HG03135 (cell line): ENCODE data around the gene CXorf49B.
"Not testable (repeated sequence)": the region's sequence is repeated elsewhere in the genome, so short reads cannot be mapped to it uniquely, and the experiment has no call there.

Experiments used
- ATAC-seq: cut with Tn5 transposase; IDR thresholded peaks from one replicate; pipeline ENCODE4 v1.9.1; 2021; ENCODE audit warnings: mild to moderate bottlenecking, moderate library complexity; ENCODE audit not compliant: unreplicated experiment

The CXorf49B gene

DNA sequence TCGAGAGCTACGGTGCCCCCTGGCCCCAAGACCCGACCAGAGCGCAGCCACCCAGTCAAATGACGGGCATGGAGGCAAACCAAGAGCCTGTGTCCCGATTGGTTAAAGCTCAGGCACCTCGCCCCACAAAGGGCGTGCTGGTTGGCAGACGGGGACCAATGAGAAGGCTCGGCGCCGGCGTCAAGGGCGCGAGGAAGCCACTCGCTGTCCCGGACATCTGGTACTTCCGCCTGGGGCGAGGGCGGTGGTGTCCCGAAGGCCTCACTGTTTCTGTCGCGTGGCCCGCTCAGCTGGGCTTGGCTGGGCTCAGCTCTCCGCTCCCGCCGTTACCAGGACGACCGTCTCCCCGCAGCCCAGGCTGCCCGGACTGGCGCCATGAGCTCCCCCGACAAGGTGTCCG is at the start of gene CXorf49B:
TSS of gene CXorf49B (plus strand) at position 301 of the 400 bp plus-strand sequence. CDS start at position 376, 75 bp downstream.
- not testable (repeated sequence) for ATAC-seq

DNA sequence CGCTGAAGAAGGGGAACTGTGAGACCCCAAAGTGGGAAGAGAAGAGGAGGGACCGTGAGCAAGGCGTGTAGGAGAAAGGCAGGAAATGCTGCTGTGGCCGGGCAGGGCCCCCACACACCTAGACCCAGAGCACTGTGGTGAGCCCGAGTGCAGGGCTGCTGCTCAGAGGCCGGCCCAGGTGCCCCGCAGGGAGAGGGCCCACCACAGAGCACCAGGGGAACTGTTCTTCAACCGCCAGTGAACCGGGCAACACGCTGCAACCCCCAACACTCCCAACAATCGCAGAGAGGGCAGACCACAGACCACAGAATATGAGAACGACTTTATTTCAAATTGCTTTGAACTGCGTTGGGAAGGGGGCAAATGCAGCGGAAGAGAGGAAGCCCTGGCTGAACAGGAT is 49.1 kb upstream of the CXorf49B start:
- not testable (repeated sequence) for ATAC-seq

DNA sequence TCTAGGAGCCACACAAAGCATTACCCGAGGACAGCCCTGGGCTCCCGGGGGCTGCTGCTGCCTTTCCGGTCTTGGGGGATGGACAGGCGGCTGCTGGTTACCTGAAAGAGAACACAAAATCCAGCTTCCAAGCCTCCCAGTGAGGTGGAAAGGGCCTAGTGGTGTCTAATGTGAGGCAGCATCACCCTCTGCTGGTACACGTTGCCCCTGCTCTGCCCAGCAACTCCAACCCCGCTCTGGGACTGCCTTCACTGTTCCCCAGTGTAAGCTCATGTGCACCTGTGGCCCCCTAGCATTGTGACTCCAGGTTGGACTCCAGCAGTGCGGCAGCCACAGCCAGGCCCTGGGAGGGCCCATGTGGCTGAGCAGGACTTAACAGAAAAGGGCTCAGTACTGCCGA is 47.6 kb upstream of the CXorf49B start:
- ATAC-seq, result not testable (repeated sequence)

DNA sequence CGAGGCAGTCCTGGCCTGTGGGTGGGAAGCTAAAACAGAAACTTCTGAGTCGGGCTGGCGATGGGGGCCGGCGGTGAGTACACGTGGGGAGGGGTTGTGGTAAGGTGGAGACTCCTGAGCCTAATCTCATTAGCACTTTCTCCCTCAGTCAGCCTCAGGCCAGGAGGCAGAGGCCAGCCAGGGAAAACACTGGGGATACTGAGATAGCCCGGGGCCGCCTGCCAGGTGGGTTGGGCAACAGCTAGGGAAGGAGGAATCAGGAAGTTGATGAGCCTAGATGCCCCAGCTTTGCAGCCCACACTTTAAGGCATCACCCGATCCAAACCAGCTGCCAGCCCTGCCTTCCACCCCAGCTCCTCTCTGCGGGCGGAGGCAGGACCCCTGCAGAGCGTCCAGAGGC is 46.8 kb upstream of the CXorf49B start:
- ATAC-seq, result not testable (repeated sequence)

DNA sequence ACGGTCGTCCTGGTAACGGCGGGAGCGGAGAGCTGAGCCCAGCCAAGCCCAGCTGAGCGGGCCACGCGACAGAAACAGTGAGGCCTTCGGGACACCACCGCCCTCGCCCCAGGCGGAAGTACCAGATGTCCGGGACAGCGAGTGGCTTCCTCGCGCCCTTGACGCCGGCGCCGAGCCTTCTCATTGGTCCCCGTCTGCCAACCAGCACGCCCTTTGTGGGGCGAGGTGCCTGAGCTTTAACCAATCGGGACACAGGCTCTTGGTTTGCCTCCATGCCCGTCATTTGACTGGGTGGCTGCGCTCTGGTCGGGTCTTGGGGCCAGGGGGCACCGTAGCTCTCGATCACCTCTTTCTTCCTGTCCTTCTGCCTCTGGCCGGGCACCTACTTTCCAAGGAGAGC is 45.0 kb upstream of the CXorf49B start, which contains the start of gene CXorf49:
TSS of gene CXorf49 (minus strand) at position 101 of the 400 bp plus-strand sequence. CDS start 134 bp downstream, outside the sequence.
- ATAC-seq, result not testable (repeated sequence)

DNA sequence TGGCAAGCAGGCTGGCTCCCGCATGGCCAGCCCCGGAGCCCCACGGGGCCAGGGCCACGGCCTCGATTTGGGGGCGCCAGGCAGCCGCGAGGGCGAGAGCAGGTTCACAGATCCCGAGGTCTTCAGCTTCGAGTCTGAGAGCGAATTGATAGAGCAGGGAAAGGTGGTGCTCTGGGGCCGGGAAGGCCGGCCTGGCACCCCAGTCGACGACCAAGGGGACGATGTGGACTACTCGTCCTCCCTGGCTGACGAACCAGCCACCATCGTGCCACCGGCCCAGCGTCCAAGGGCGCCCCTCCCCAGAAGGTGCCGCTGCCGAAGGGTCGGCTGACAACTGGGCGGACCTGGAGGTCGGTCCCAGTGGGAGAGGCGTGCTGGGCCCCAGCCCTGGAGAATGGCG is 44.0 kb upstream of the CXorf49B start:
- ATAC-seq, result not testable (repeated sequence)

DNA sequence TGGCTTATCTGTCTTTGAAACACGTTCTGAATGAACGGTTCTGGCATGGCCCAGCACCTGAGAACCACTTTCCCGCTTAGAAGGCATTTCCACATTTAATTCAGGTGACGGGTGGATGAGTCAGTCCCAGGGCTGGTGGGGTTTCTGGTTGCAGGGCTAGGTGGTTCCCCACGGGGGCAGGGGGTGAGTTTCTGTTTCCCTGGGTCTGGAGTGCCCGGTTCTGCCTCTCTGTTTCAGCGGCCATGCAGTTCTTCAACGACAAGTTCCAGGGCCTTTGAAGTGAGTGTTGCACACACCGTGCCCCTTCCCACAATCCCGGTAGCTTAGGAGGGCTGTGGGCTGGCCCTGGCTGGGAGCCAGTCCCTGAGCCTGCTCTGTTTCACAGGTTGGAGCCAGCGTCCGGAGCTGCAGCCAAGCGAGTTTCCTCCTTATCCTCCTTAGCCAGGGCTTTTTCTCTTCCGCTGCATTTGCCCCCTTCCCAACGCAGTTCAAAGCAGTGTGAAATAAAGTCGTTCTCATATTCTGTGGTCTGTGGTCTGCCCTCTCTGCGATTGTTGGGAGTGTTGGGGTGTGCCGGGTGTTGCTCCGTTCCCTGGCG is 42.8 kb upstream of the CXorf49B start:
- ATAC-seq, result not testable (repeated sequence)

DNA sequence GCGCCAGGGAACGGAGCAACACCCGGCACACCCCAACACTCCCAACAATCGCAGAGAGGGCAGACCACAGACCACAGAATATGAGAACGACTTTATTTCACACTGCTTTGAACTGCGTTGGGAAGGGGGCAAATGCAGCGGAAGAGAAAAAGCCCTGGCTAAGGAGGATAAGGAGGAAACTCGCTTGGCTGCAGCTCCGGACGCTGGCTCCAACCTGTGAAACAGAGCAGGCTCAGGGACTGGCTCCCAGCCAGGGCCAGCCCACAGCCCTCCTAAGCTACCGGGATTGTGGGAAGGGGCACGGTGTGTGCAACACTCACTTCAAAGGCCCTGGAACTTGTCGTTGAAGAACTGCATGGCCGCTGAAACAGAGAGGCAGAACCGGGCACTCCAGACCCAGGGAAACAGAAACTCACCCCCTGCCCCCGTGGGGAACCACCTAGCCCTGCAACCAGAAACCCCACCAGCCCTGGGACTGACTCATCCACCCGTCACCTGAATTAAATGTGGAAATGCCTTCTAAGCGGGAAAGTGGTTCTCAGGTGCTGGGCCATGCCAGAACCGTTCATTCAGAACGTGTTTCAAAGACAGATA is 2.4 kb upstream of the CXorf49B start:
- not testable (repeated sequence) for ATAC-seq

DNA sequence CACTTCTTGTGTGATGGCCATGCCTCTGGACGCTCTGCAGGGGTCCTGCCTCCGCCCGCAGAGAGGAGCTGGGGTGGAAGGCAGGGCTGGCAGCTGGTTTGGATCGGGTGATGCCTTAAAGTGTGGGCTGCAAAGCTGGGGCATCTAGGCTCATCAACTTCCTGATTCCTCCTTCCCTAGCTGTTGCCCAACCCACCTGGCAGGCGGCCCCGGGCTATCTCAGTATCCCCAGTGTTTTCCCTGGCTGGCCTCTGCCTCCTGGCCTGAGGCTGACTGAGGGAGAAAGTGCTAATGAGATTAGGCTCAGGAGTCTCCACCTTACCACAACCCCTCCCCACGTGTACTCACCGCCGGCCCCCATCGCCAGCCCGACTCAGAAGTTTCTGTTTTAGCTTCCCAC is 1.7 kb downstream of the CXorf49B start:
- not testable (repeated sequence) for ATAC-seq

DNA sequence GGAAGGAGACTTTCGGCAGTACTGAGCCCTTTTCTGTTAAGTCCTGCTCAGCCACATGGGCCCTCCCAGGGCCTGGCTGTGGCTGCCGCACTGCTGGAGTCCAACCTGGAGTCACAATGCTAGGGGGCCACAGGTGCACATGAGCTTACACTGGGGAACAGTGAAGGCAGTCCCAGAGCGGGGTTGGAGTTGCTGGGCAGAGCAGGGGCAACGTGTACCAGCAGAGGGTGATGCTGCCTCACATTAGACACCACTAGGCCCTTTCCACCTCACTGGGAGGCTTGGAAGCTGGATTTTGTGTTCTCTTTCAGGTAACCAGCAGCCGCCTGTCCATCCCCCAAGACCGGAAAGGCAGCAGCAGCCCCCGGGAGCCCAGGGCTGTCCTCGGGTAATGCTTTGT is 2.5 kb downstream of the CXorf49B start:
- not testable (repeated sequence) for ATAC-seq

DNA sequence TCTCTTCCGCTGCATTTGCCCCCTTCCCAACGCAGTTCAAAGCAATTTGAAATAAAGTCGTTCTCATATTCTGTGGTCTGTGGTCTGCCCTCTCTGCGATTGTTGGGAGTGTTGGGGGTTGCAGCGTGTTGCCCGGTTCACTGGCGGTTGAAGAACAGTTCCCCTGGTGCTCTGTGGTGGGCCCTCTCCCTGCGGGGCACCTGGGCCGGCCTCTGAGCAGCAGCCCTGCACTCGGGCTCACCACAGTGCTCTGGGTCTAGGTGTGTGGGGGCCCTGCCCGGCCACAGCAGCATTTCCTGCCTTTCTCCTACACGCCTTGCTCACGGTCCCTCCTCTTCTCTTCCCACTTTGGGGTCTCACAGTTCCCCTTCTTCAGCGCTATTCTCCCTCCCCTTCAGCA is 4.0 kb downstream of the CXorf49B start:
- not testable (repeated sequence) for ATAC-seq

DNA sequence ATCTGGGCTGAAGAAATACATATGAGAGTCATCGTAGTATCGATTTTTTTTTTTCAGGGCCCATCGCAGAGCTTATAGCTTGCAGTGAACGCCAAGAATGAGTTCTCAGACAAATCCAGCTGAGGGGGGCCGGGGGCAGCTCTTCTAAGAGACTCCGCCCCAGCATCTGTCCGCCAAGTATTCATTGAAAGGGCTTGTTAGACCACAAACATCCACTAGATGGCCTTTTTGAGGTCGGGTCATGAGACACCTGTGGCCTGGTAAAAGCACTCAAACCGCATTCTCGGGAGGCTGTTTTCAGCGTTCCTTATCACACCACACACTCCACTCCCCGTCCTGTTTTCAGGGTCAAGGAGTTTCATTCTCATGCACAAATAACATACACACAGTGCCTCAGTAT is 15.2 kb downstream of the CXorf49B start:
- peak; percentile 79 for ATAC-seq

DNA sequence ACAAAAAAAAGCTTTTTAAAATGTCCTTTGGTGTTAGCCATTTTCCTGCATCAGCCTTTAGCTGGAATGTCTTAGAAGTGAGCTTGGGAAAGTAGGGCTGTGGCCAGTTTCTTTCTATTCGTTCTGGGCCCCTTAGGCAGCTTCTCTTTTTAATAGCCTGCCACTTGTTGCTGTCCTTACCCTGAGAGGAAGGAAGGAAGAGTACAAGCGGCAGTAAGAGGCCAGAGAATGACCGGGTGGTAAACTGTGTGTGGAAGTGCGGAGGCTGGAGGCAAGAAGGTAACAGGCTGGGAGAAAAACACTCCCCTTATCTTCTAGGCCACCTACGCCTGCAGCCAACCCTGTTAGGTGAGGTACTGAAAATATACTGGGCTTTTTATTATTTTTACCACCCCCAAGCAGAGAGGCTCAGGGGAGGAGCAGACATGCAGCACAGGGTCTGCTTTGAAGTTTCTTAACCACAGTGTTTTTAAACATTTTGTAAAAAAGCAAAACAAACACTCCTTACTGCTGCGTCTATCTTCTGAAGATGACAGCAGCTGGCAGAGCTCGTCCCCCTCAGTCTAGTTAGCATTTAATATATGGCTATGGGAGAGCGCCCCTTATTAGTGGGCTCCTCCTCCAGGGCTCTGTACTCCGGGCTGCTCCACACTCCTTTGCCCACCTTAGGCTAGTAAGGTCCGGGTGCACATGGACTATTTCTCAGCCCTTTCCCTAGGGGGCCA is 19.2 kb downstream of the CXorf49B start:
- not testable (repeated sequence) for ATAC-seq

DNA sequence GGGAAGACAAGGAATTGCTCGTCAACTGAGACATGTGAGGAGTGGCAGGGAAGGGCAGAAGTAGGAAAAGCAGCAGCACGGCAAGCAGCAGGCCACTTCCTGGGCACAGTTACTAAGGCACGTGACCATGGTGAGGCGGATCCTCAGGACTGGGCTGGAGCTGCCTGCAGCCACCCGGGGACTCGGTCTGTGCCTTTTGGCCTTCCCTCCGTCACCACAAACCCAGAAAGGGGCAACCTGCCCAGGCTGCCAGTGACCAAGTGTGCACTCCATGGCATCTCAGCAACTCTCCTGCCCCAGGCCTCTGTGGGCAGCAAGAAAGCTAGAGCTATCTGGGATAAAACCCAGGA is 19.8 kb downstream of the CXorf49B start:
- not testable (repeated sequence) for ATAC-seq

DNA sequence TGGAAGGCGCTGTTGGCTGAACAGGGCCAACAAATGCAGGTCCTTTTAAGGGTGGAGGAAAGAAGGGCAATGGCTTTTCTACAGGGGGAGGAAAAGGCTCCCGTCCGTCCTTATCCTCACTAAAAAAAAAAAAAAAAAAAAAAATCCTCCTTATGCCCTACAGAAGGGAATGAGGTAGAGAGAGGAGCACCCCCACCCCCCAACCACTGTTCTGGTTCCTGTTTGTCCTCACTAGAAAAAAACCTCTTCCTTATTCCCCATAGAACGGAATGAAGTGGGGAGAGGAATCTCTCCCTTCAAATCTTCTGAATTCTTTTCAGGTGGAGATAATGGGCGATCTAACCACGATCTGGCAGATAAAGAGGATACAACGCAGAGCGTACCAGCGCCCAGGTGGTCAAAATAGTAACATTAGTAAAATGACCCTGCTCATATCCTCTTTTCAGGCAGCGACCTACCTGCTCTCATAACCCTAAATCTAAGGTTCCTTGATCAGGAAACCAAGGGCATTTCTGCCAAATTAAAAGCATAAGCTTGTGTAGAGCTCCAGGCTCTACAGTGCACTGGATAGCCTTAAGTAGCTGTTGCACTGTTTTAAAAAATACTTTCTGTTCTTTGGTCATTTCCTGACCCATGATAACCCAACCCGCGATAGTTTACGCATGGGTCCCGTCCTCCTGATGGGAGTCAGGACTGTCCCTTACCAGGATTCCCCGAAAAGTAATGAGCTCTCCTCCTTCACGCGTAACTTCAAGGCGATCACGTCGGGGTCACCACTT is 20.6 kb downstream of the CXorf49B start:
- not testable (repeated sequence) for ATAC-seq

DNA sequence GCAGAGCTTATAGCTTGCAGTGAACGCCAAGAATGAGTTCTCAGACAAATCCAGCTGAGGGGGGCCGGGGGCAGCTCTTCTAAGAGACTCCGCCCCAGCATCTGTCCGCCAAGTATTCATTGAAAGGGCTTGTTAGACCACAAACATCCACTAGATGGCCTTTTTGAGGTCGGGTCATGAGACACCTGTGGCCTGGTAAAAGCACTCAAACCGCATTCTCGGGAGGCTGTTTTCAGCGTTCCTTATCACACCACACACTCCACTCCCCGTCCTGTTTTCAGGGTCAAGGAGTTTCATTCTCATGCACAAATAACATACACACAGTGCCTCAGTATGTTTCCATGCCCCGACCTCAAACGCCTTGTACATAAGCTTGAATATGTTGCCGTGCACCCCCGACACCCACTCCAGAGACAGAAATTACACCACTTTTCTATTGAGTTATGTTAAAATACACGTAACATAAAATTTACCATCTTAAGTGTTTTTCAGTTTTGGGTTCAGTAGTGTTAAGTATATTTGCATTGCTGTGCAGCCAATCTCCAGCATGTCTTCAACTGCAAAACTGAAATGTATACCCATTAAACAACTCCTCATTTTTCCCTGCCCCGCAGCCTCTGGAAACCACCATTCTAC is 21.3 kb downstream of the CXorf49B start:
- ATAC-seq, result not testable (repeated sequence)

DNA sequence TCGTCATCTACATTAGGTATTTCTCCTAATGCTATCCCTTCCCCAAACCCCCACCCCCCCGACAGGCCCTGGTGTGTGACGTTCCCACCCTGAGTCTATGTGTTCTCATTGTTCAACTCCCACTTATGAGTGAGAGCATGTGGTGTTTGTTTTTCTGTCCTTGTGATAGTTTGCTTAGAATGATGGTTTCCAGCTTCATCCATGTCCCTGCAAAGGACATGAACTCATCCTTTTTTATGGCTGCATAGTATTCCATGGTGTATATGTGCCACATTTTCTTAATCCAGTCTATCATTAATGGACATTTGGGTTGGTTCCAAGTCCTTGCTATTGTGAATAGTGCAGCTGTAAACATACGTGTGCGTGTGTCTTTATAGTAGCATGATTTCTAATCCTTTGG is 43.3 kb downstream of the CXorf49B start:
- not testable (repeated sequence) for ATAC-seq

DNA sequence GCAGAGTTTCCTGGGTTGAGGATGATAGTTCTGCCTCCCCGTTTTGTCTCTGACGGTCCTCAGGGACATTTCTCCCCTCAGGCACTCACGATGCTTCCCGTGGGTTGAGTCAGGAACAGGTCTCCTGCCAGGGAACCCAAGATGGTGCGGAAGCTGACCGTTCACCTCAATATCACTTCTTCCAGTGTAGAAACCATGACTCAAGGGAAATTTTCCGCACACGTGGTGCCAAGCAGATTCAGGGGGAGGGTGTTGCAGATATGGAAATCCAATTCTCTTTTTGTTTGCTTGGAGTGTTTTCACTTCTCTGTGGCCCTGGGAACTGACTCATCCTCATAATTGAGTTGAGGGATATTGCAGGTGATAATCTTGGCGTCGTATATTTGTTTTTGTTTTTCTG is 46.7 kb downstream of the CXorf49B start:
- ATAC-seq, result no peak

DNA sequence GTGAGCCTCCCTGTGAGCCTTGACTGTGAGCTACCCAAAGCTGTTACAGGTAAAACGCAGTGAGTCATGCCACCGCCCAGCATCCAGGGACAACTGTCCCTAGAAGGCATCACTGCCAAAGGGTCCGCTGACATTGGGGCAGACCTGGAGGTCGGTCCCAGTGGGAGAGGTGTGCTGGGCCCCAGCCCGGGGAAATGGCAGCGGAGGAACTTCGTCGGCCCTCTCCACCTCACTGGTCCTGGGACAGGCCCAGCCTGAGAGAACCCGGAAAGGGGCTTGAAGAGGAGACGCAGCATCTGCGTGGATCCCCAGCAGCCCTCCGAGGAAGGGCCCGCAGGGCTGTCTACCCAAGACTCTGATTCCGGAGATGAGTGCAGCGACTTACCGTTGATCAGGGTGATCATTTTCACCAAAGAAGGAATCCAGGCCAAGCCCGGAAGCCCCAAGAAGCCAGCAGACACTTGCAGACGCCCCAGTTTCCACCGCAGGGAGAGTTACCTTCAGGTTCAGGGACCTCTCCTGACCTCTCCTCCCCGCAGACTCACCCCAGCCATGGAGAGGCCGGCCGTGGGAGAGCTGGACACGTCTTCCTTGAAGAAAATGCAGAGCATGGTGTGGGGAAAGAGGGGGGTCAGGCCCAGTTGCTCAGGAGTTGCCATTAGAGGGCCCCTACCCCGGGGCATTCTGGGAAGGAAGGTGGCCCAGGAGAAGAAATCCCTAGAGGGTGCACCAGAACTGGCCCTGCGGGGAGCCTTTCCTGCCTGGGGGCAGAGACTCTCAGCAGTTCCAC is 51.2 kb downstream of the CXorf49B start:
- no peak for ATAC-seq
